ENCODE data around the gene ZBED6.

ZBED6 gene

GRCh38 chr1:203771901-203772301 is 23.5 kb upstream of the ZBED6 start:
- TF ChIP-seq ZFX (IDR thresholded peaks at IDR 0.05; ENCODE audit: borderline replicate concordance) (no peak), CTCF (IDR thresholded peaks at IDR 0.05) (no peak)
- H3K27ac ChIP-seq = no peak overlapping the region

GRCh38 chr1:203772836-203773235 is 22.6 kb upstream of the ZBED6 start:
- TF ChIP-seq CTCF (IDR thresholded peaks at IDR 0.05) = no peak
- no peak for TF ChIP-seq ZFX (IDR thresholded peaks at IDR 0.05; ENCODE audit: borderline replicate concordance)
- H3K27ac ChIP-seq = no peak overlapping the region

- TF ChIP-seq CTCF (IDR thresholded peaks at IDR 0.05) = peak; percentile 44
- no peak for TF ChIP-seq ZFX (IDR thresholded peaks at IDR 0.05; ENCODE audit: borderline replicate concordance)
- H3K27ac ChIP-seq = no peak overlapping the region
Observed at GRCh38 chr1:203776636-203777035, 18.8 kb upstream of the ZBED6 start.

GRCh38 chr1:203777596-203777995 is 17.8 kb upstream of the ZBED6 start:
- no peak for TF ChIP-seq CTCF (IDR thresholded peaks at IDR 0.05)
- no peak for TF ChIP-seq ZFX (IDR thresholded peaks at IDR 0.05; ENCODE audit: borderline replicate concordance)
- no peak overlapping the region for H3K27ac ChIP-seq

GRCh38 chr1:203778146-203778545 is 17.3 kb upstream of the ZBED6 start:
- TF ChIP-seq CTCF (IDR thresholded peaks at IDR 0.05) (no peak), ZFX (IDR thresholded peaks at IDR 0.05; ENCODE audit: borderline replicate concordance) (no peak)
- H3K27ac ChIP-seq = no peak overlapping the region

- no peak overlapping the region for H3K27ac ChIP-seq
- no peak for TF ChIP-seq ZFX (IDR thresholded peaks at IDR 0.05; ENCODE audit: borderline replicate concordance)
- TF ChIP-seq CTCF (IDR thresholded peaks at IDR 0.05) = no peak
Observed at GRCh38 chr1:203778789-203779188, 16.6 kb upstream of the ZBED6 start.

GRCh38 chr1:203781962-203782361 is 13.5 kb upstream of the ZBED6 start:
- no peak overlapping the region for H3K27ac ChIP-seq
- TF ChIP-seq ZFX (IDR thresholded peaks at IDR 0.05; ENCODE audit: borderline replicate concordance) (no peak), CTCF (IDR thresholded peaks at IDR 0.05) (no peak)

Measured in 22Rv1 (cell line).